H1 (cell line): Measurements from ENCODE around the gene NCAPG. TPM values are rescaled to one million over a fixed set of nuclear protein-coding genes. Genes with fewer than 3 reads are reported as not detected.

Experiments
- CTCF ChIA-PET: fragments of 300-600 bp; sonication (Branson Sonifier 250); formaldehyde crosslinking; loops from one replicate; lab custom pipeline; 2021; ENCODE audit not compliant: partially characterized antibody; lab: Charles Lee
- POLR2A ChIA-PET: fragments of 300-600 bp; sonication (Branson Sonifier 250); formaldehyde crosslinking; loops from one replicate; lab custom pipeline; 2021; ENCODE audit warnings: inconsistent platforms; ENCODE audit not compliant: partially characterized antibody; lab: Charles Lee
- DNase-seq, 2 experiments: peaks; one replicate each; pipeline versions ENCODE4 v3.0.0 to v3.0.0-alpha.2; 2010 to 2022; ENCODE audit warnings: low spot score in 2 of 2, low read depth in 1 of 2, mixed read lengths in 1 of 2
- FAIRE-seq: peaks from 2 replicates; lab custom pipeline; 2011; peaks lifted over from hg19 to GRCh38; lab: Jason Lieb, UNC
- H2AFZ ChIP-seq: 2 replicates; pipeline ENCODE4 v1.8.1; 2012; ENCODE audit warnings: low read length, inconsistent platforms
- H2AK5ac ChIP-seq: 2 replicates; pipeline ENCODE4 v1.6.1; 2013; ENCODE audit warnings: low read depth, low read length
- H2BK120ac ChIP-seq: replicated peaks from 2 replicates; pipeline ENCODE3; 2013; ENCODE audit warnings: low read depth, low read length, inconsistent platforms
- H2BK12ac ChIP-seq: 2 replicates; pipeline ENCODE4 v1.6.1; 2013; ENCODE audit warnings: low read depth, low read length
- H2BK15ac ChIP-seq: 2 replicates; pipeline ENCODE4 v1.6.1; 2013; ENCODE audit warnings: low read length
- H2BK20ac ChIP-seq: 2 replicates; pipeline ENCODE4 v1.6.1; 2013; ENCODE audit warnings: low read length
- H2BK5ac ChIP-seq: 2 replicates; pipeline ENCODE4 v1.6.1; 2013; ENCODE audit warnings: low read depth, low read length
- H3K14ac ChIP-seq: 2 replicates; pipeline ENCODE4 v1.6.1; 2013; ENCODE audit warnings: inconsistent platforms; ENCODE audit not compliant: insufficient read length
- H3K18ac ChIP-seq: 2 replicates; pipeline ENCODE4 v1.6.1; 2013; ENCODE audit warnings: low read length; ENCODE audit errors: extremely low read depth
- H3K23ac ChIP-seq: 2 replicates; pipeline ENCODE4 v1.6.1; 2013; ENCODE audit warnings: inconsistent platforms; ENCODE audit not compliant: insufficient read length
- H3K23me2 ChIP-seq: 2 replicates; pipeline ENCODE4 v1.6.1; 2013; ENCODE audit warnings: low read depth, low read length
- H3K27ac ChIP-seq: 2 replicates; pipeline ENCODE4 v1.6.1; 2011; ENCODE audit warnings: low read depth, low read length, inconsistent platforms
- H3K27me3 ChIP-seq, 4 experiments: replicated peaks in 1 of 4; 1 replicate in 1 of 4; 2 replicates in 3 of 4; pipeline versions ENCODE4 v1.6.1 to v1.8.1; 2011 to 2013; ENCODE audit warnings: low read length in 3 of 4, mild to moderate bottlenecking in 3 of 4, inconsistent platforms in 2 of 4, mixed read lengths in 2 of 4, moderate library complexity in 1 of 4; ENCODE audit not compliant: control insufficient read depth in 3 of 4, insufficient read depth in 3 of 4; ENCODE audit errors: extremely low read depth in 1 of 4
- H3K36me3 ChIP-seq, 4 experiments: 2 replicates each; pipeline versions ENCODE4 v1.6.1 to v1.8.1; 2011 to 2013; ENCODE audit warnings: mild to moderate bottlenecking in 4 of 4, low read length in 3 of 4, moderate library complexity in 2 of 4, control low read depth in 1 of 4, inconsistent platforms in 1 of 4; ENCODE audit not compliant: insufficient read depth in 4 of 4, control insufficient read depth in 2 of 4
- H3K4ac ChIP-seq: replicated peaks from 2 replicates; pipeline ENCODE3; 2013; ENCODE audit warnings: low read length, low read depth, mixed read lengths, inconsistent platforms; ENCODE audit not compliant: insufficient read length
- H3K4me1 ChIP-seq, 4 experiments: replicated peaks in 1 of 4; 1 replicate in 1 of 4; 2 replicates in 3 of 4; pipeline versions ENCODE4 v1.6.1 to v1.8.1; 2011 to 2013; ENCODE audit warnings: low read length in 3 of 4, inconsistent platforms in 2 of 4, mixed read lengths in 1 of 4; ENCODE audit not compliant: insufficient read depth in 4 of 4, control insufficient read depth in 3 of 4
- H3K4me2 ChIP-seq, 2 experiments: 2 replicates each; pipeline versions ENCODE4 v1.6.1 to v1.8.1; 2011 to 2013; ENCODE audit warnings: low read depth in 2 of 2, low read length in 2 of 2, control low read depth in 1 of 2, inconsistent platforms in 1 of 2, mild to moderate bottlenecking in 1 of 2; ENCODE audit not compliant: insufficient read depth in 1 of 2
- H3K4me3 ChIP-seq, 4 experiments: fragments of 200-600, 300-600 bp in 1 of 4; sonication (generic), shearing (Covaris generic), sonication (Bioruptor Twin) in 1 of 4; 2 replicates each; pipeline versions ENCODE4 v1.5.1 to v1.8.1; 2011 to 2016; ENCODE audit warnings: low read length in 4 of 4, low read depth in 3 of 4, control low read depth in 2 of 4, inconsistent platforms in 2 of 4, mild to moderate bottlenecking in 2 of 4, mixed read lengths in 1 of 4, moderate library complexity in 1 of 4; ENCODE audit not compliant: insufficient read depth in 2 of 4; ENCODE audit errors: extremely low read depth in 1 of 4
- H3K56ac ChIP-seq: replicated peaks from 2 replicates; pipeline ENCODE3; 2013; ENCODE audit warnings: low read depth, mild to moderate bottlenecking, mixed read lengths, low read length, inconsistent platforms; ENCODE audit not compliant: insufficient read length
- H3K79me1 ChIP-seq: 2 replicates; pipeline ENCODE4 v1.6.1; 2013; ENCODE audit warnings: low read depth, low read length, control low read depth
- H3K79me2 ChIP-seq, 2 experiments: 2 replicates each; pipeline versions ENCODE4 v1.6.1 to v1.8.1; 2012 to 2013; ENCODE audit warnings: low read length in 2 of 2, mild to moderate bottlenecking in 2 of 2, inconsistent platforms in 1 of 2; ENCODE audit not compliant: insufficient read depth in 2 of 2, control insufficient read depth in 1 of 2
- H3K9ac ChIP-seq, 4 experiments: replicated peaks in 1 of 4; 1 replicate in 1 of 4; 2 replicates in 3 of 4; pipeline versions ENCODE4 v1.6.1 to v1.8.1; 2011 to 2013; ENCODE audit warnings: low read depth in 3 of 4, low read length in 3 of 4, control low read depth in 2 of 4, mild to moderate bottlenecking in 2 of 4, moderate library complexity in 2 of 4, inconsistent platforms in 1 of 4; ENCODE audit errors: extremely low read depth in 1 of 4
- H3K9me3 ChIP-seq, 2 experiments: 2 replicates each; pipeline versions ENCODE4 v1.6.1 to v1.8.1; 2012 to 2013; ENCODE audit warnings: mild to moderate bottlenecking in 2 of 2, moderate library complexity in 2 of 2, control low read depth in 1 of 2, inconsistent platforms in 1 of 2, low read depth in 1 of 2, low read length in 1 of 2, mixed read lengths in 1 of 2; ENCODE audit not compliant: insufficient read depth in 2 of 2
- H4K20me1 ChIP-seq, 2 experiments: replicated peaks in 1 of 2; 2 replicates each; pipeline versions ENCODE3 to v1.8.1; 2011 to 2013; ENCODE audit warnings: inconsistent platforms in 2 of 2, low read length in 2 of 2, mild to moderate bottlenecking in 1 of 2; ENCODE audit not compliant: insufficient read depth in 2 of 2, control insufficient read depth in 1 of 2
- H4K5ac ChIP-seq: 2 replicates; pipeline ENCODE4 v1.6.1; 2013; ENCODE audit warnings: low read length, low read depth, mixed read lengths, inconsistent platforms; ENCODE audit not compliant: insufficient read length
- H4K8ac ChIP-seq: 2 replicates; pipeline ENCODE4 v1.8.0; 2013; ENCODE audit warnings: mild to moderate bottlenecking, moderate library complexity, low read length, inconsistent platforms; ENCODE audit not compliant: insufficient read depth; ENCODE audit errors: extremely low read depth
- H4K91ac ChIP-seq: replicated peaks from 2 replicates; pipeline ENCODE3; 2013; ENCODE audit warnings: low read length, mixed read lengths, inconsistent platforms; ENCODE audit not compliant: insufficient read length
- EZH2 ChIP-seq: fragments of 200-600 bp; sonication (generic); IDR thresholded peaks from 2 replicates; pipeline ENCODE4 v1.7.1; 2012; ENCODE audit warnings: low read depth, mild to moderate bottlenecking, moderate library complexity, low read length, inconsistent platforms; ENCODE audit not compliant: severe bottlenecking
- KDM5A ChIP-seq: fragments of 200-600 bp; IDR thresholded peaks from 2 replicates; pipeline ENCODE4 v1.7.1; 2012; ENCODE audit warnings: mild to moderate bottlenecking, low read length, inconsistent platforms, mixed read lengths
- MAFK ChIP-seq: IDR thresholded peaks from 2 replicates; pipeline ENCODE4 v1.6.1; 2012; ENCODE audit warnings: low read depth, mild to moderate bottlenecking, improper control_type of control experiment, low read length
- POU5F1 ChIP-seq: IDR thresholded peaks from 2 replicates; pipeline ENCODE4 v1.6.1; 2011; ENCODE audit warnings: low read depth, mild to moderate bottlenecking, low read length, moderate library complexity
- RBBP5 ChIP-seq: IDR thresholded peaks from 2 replicates; pipeline ENCODE4 v1.7.1; 2012; ENCODE audit warnings: low read depth, mild to moderate bottlenecking, inconsistent platforms, low read length, moderate library complexity, borderline replicate concordance
- TAF1 ChIP-seq: IDR thresholded peaks from 2 replicates; pipeline ENCODE4 v1.6.1; 2011; ENCODE audit warnings: mild to moderate bottlenecking, low read depth, low read length
- ZNF274 ChIP-seq: IDR thresholded peaks from 2 replicates; pipeline ENCODE4 v1.7.0; 2012; ENCODE audit warnings: low read length, borderline replicate concordance; ENCODE audit errors: extremely low read depth
- WGBS, 2 experiments: shearing (Covaris generic) in 1 of 2; methylation state at CpG; one replicate each; pipeline versions ENCODE4 v1.1.6 to v1.1.7; 2013 to 2015; ENCODE audit warnings: low lambda C conversion rate in 2 of 2, mixed read lengths in 2 of 2, inconsistent platforms in 1 of 2, low coverage in 1 of 2, missing lambda C conversion rate in 1 of 2; ENCODE audit not compliant: insufficient replicate concordance in 2 of 2, insufficient coverage in 1 of 2, insufficient read length in 1 of 2; ENCODE audit errors: extremely low coverage in 1 of 2, missing lambda C conversion rate in 1 of 2; 5-methylcytosine and 5-hydroxymethylcytosine counted together
- polyA plus RNA-seq, 7 experiments: library from polyadenylated mRNA; depleted of rRNA in 3 of 7; stranded (reverse) in 5 of 7; unstranded in 2 of 7; fragments of >200 nt in 5 of 7; fragments of 200-250 nt in 2 of 7; gene quantifications; 1 replicate in 5 of 7; 2 replicates in 1 of 7; 4 replicates in 1 of 7; pipeline versions ENCODE4 v1.2.1 to v1.2.3, GENCODE V29; 2011 to 2013; ENCODE audit warnings: missing spikeins in 2 of 7, mixed read lengths in 2 of 7
- total RNA-seq: library from RNA; stranded (reverse); fragmentation: NEBNext Ultra II Directional; extraction: Animal tissue kit (Norgen Biotek cat#: 25700); gene quantifications from 2 replicates; pipeline ENCODE4 v1.2.1, GENCODE V29; 2021
- TF ChIP-seq, protein P1 (sequence below): IDR thresholded peaks from 2 replicates; pipeline ENCODE4 v1.6.1; 2011; ENCODE audit warnings: low read length, improper control_type of control experiment
- TF ChIP-seq, protein P2 (sequence below): IDR thresholded peaks from 2 replicates; pipeline ENCODE4 v1.6.1; 2012; ENCODE audit warnings: inconsistent platforms
- TF ChIP-seq, protein P3 (sequence below): IDR thresholded peaks from 2 replicates; pipeline ENCODE4 v1.6.1; 2012; ENCODE audit warnings: low read length, inconsistent platforms

Gene NCAPG
- total and polyA plus RNA-seq, 2 of the 8 experiments (the other 6 are each of a cell fraction or from before 2014, with no cell fraction given), result 12.9 to 52.3 TPM

DNA sequence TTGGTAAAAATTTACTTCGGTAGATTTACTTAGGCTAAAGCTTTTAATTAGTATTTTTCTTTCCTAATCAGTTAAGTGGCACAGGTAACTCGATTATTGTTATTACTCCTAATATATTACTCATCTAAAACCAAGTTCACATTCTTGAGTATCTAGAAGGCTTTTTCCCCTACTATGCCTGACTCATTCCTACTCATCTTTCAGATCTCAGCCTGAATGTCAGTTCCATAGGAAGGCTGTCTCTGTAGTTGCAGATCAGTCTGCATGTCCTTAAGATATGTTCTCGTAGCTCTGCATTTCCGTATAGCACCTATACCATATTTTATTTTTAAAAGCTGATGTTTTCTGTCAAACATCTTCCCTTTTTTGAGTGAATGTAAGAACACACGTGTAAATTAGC lies 23.5 kb upstream of the NCAPG start:
- Histone ChIP-seq H3K27me3 (peaks cover 0 to 6% (median 5%) of the 10 kb centered on the region in 4 experiments; a peak in 6 of 7 replicates), H3K4me2 (no peak overlapping the region), H4K5ac (no peak overlapping the region), H3K79me1 (no peaks in the 10 kb centered on the region), H3K27ac (no peak overlapping the region), H2BK120ac (no peak overlapping the region), H3K9ac (no peak overlapping the region), H3K18ac (no peak overlapping the region), H2BK15ac (no peak overlapping the region), H3K9me3 (no peaks in the 10 kb centered on the region), H3K4ac (no peak overlapping the region), H4K20me1 (no peaks in the 10 kb centered on the region), H4K8ac (no peak overlapping the region), H3K4me1 (no peaks in the 10 kb centered on the region), H2AK5ac (no peak overlapping the region), H3K14ac (no peak overlapping the region), H3K23me2 (no peaks in the 10 kb centered on the region), H2BK20ac (no peak overlapping the region), H2AFZ (no peak overlapping the region), H3K79me2 (no peaks in the 10 kb centered on the region), H4K91ac (no peak overlapping the region), H2BK5ac (no peak overlapping the region), H3K23ac (no peak overlapping the region), H3K36me3 (no peaks in the 10 kb centered on the region; a peak in 1 of 8 replicates), H2BK12ac (no peak overlapping the region), H3K56ac (no peak overlapping the region), H3K4me3 (no peak overlapping the region)
- ChIA-PET CTCF (interaction anchor here (0.6 to 1.4 kb wide), 4 partner anchors 8 to 73 kb away, joined by 3 to 5 read pairs (median 3); no protein-coding TSS in a partner anchor), POLR2A (interaction anchor here (0.6 kb wide), 1 partner anchor 170 kb away, joined by 4 read pairs; no protein-coding TSS in a partner anchor)
- no peak for DNase-seq
- no peak for FAIRE-seq
- WGBS, 2 experiments, result 80% methylated on average over 5 of the region's 5 CpGs; no CpG with 5 or more reads in 1 of the 2 experiments
- TF ChIP-seq, protein P1, sequence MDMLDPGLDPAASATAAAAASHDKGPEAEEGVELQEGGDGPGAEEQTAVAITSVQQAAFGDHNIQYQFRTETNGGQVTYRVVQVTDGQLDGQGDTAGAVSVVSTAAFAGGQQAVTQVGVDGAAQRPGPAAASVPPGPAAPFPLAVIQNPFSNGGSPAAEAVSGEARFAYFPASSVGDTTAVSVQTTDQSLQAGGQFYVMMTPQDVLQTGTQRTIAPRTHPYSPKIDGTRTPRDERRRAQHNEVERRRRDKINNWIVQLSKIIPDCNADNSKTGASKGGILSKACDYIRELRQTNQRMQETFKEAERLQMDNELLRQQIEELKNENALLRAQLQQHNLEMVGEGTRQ, result no peak
- TF ChIP-seq MAFK, result no peak
- TF ChIP-seq, protein P2, sequence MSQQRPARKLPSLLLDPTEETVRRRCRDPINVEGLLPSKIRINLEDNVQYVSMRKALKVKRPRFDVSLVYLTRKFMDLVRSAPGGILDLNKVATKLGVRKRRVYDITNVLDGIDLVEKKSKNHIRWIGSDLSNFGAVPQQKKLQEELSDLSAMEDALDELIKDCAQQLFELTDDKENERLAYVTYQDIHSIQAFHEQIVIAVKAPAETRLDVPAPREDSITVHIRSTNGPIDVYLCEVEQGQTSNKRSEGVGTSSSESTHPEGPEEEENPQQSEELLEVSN, result no peak
- no peak for TF ChIP-seq RBBP5
- TF ChIP-seq TAF1, result no peak
- TF ChIP-seq, protein P3, sequence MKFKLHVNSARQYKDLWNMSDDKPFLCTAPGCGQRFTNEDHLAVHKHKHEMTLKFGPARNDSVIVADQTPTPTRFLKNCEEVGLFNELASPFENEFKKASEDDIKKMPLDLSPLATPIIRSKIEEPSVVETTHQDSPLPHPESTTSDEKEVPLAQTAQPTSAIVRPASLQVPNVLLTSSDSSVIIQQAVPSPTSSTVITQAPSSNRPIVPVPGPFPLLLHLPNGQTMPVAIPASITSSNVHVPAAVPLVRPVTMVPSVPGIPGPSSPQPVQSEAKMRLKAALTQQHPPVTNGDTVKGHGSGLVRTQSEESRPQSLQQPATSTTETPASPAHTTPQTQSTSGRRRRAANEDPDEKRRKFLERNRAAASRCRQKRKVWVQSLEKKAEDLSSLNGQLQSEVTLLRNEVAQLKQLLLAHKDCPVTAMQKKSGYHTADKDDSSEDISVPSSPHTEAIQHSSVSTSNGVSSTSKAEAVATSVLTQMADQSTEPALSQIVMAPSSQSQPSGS, result no peak
- TF ChIP-seq POU5F1, result no peak
- no peak for TF ChIP-seq ZNF274
- TF ChIP-seq EZH2, result no peak
- TF ChIP-seq KDM5A, result no peak
